Choroid plexus epithelial cell (primary cell): ENCODE data around the gene NEURL1B.

Experiments
- DNase-seq: peaks from one replicate; pipeline ENCODE4 v3.0.0-alpha.2; 2010; ENCODE audit warnings: low read depth
- H3K4me3 ChIP-seq: 2 replicates; pipeline ENCODE4 v1.5.1; 2011; ENCODE audit warnings: low read depth, mild to moderate bottlenecking, control low read depth, low read length, moderate library complexity
- CTCF ChIP-seq: conservative IDR thresholded peaks from 2 replicates; pipeline ENCODE4 v1.5.1; 2011; ENCODE audit warnings: low read depth, mild to moderate bottlenecking, control low read depth, inconsistent platforms, low read length, moderate library complexity

Gene NEURL1B, protein sequence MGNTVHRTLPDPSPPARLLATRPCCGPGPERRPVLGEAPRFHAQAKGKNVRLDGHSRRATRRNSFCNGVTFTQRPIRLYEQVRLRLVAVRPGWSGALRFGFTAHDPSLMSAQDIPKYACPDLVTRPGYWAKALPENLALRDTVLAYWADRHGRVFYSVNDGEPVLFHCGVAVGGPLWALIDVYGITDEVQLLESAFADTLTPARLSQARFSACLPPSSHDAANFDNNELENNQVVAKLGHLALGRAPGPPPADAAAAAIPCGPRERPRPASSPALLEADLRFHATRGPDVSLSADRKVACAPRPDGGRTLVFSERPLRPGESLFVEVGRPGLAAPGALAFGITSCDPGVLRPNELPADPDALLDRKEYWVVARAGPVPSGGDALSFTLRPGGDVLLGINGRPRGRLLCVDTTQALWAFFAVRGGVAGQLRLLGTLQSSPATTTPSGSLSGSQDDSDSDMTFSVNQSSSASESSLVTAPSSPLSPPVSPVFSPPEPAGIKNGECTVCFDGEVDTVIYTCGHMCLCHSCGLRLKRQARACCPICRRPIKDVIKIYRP

DNA sequence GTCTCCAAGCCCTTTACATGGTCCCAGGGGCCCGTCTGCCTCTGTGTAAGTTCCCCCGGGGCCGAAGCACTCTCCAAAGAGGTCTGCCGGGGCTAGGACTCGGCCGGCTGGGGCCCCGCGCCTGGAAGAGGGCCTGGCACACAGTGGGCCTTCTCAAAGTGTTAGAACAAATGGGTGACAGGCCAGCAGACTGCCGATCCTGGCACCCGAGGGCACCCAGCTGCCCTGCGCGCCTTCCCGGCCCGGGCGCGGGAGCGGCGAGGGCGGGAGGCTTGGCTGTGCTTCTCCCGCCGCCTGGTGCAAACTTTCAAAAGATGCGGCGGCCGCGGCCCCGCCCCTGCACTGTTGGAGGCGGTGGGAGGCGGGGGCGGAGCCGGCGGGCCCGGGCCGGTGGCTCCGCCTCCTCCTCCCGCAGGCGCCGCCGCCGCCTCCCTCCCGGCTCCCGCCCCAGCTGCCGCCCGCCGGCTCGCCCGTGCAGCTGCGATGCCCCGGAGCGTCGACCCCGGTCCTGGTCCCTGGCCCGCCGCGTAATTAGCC, at the start of gene NEURL1B:
Gene NEURL1B, plus strand, starts transcription at position 442 of the 537 bp plus-strand sequence. CDS start 144 bp downstream, outside the sequence.
- peak within 1 kb of the TSS; percentile 48 for H3K4me3 ChIP-seq
- no peak for TF ChIP-seq CTCF
- DNase-seq, result peak; percentile 35

GRCh38 chr5:172591636-172592035, 49.4 kb upstream of the NEURL1B start:
- no peak for DNase-seq
- no peak for TF ChIP-seq CTCF
- no peak overlapping the region for H3K4me3 ChIP-seq

GRCh38 chr5:172592881-172593280, 48.2 kb upstream of the NEURL1B start:
- DNase-seq, result no peak
- H3K4me3 ChIP-seq, result no peak overlapping the region
- no peak for TF ChIP-seq CTCF

- no peak for TF ChIP-seq CTCF
- H3K4me3 ChIP-seq, result no peak overlapping the region
- no peak for DNase-seq
Measured at GRCh38 chr5:172593306-172593705, 47.8 kb upstream of the NEURL1B start.

GRCh38 chr5:172593721-172594235, 47.3 kb upstream of the NEURL1B start:
- H3K4me3 ChIP-seq, result no peak overlapping the region
- DNase-seq, result no peak
- no peak for TF ChIP-seq CTCF

- H3K4me3 ChIP-seq, result no peak overlapping the region
- DNase-seq, result no peak
- TF ChIP-seq CTCF, result no peak
Measured at GRCh38 chr5:172594431-172594830, 46.6 kb upstream of the NEURL1B start.
